GM21447 (cell line): ENCODE data around the gene CDK17.

ENCODE experiments used
- ATAC-seq: cut with Tn5 transposase; IDR thresholded peaks from one replicate; pipeline ENCODE4 v1.9.1; 2021; ENCODE audit not compliant: unreplicated experiment

CDK17 gene

GRCh38 chr12:96241846-96242256 lies 158.4 kb downstream of the CDK17 start:
- ATAC-seq = no peak

GRCh38 chr12:96241431-96241830 lies 158.8 kb downstream of the CDK17 start:
- no peak for ATAC-seq

- no peak for ATAC-seq
Measured at GRCh38 chr12:96240656-96241055, 159.6 kb downstream of the CDK17 start.

GRCh38 chr12:96239711-96240635 lies 160.3 kb downstream of the CDK17 start:
- ATAC-seq = no peak

GRCh38 chr12:96238336-96239047 lies 161.7 kb downstream of the CDK17 start:
- no peak for ATAC-seq

GRCh38 chr12:96237465-96238077 lies 162.7 kb downstream of the CDK17 start:
- ATAC-seq = no peak

GRCh38 chr12:96237035-96237434 lies 163.2 kb downstream of the CDK17 start:
- no peak for ATAC-seq

- no peak for ATAC-seq
Measured at GRCh38 chr12:96236221-96236822, 163.9 kb downstream of the CDK17 start.

GRCh38 chr12:96235484-96235826 lies 164.8 kb downstream of the CDK17 start:
- ATAC-seq = no peak

GRCh38 chr12:96234591-96235483 lies 165.4 kb downstream of the CDK17 start:
- no peak for ATAC-seq

GRCh38 chr12:96233939-96234461 lies 166.2 kb downstream of the CDK17 start:
- ATAC-seq = no peak

- no peak for ATAC-seq
Measured at GRCh38 chr12:96233168-96233567, 167.1 kb downstream of the CDK17 start.

- ATAC-seq = no peak
Measured at GRCh38 chr12:96230646-96231045, 169.6 kb downstream of the CDK17 start.

- no peak for ATAC-seq
Measured at GRCh38 chr12:96228566-96229248, 171.5 kb downstream of the CDK17 start.
